ENCODE data around the gene NPRL2.
A peak's percentile ranks its signal among the peaks of the same experiment; 100 is the strongest.

Gene NPRL2

DNA sequence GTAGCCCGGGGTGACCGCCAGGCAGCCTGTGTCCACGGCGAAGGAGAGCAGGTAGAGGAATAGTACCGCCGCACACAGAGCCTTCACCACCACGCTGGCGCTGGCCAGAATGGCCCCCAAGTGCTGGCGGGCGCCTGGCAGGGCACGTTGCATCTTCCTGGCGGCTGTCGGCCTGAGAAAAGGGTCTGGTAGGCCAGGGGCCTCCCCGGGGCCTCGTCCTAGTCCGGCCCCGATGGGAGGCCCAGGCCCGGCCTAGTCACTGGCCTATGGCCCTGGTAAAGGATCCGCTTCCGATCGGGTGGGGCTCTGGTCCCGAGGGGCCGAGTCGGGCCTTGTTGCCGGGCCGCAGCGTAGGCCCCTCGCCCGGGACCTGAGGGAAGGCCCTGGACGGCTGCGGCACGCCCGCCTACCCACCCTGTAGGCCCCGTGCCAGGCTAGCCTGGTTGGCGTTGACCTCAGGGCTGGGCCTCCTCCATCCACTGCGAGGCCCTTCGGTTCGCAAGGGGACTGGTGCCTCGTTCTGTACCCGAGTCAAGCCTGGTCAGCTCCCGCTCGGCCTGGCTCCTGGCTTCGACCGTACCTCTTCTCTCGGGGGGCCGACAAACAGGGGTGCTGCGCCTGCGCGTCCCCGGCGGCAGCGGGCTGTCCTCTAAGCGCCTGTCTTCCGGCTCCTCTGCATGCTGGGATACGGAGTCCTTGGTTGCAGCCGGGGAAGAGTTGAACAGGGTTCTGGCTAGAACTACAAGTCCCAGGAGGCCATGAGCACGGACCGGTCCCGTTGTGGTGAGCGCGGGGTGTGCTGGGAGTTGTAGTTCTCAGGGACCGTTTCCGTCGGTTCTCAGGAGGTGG, 8.6 kb upstream of the NPRL2 start, which contains the start of gene TMEM115:
TSS of gene TMEM115 (minus strand) at position 611 of the 849 bp plus-strand sequence. CDS start at position 153, 458 bp downstream.
- peak within 1 kb of the TSS; percentile 60 for H2BK15ac ChIP-seq (ENCODE audit: low read depth, poor library complexity, severe bottlenecking)
- H3K18ac ChIP-seq (ENCODE audit: low read depth in 1 of 2, low read length in 2 of 2): peak within 1 kb of the TSS; percentile 94 to 98
- H4K8ac ChIP-seq (ENCODE audit: low read length): peak within 1 kb of the TSS; percentile 89
- peaks cover 40% of the 10 kb centered on the region for H3K4me1 ChIP-seq (ENCODE audit: control insufficient read depth, insufficient read depth, low read depth, low read length)
- H3K9ac ChIP-seq (ENCODE audit: low read length): peak within 1 kb of the TSS; percentile 96
- peak within 1 kb of the TSS; percentile 90 to 95 for H3K4me3 ChIP-seq (ENCODE audit: insufficient read depth in 1 of 2, low read depth in 1 of 2, low read length in 2 of 2)
- H3K4ac ChIP-seq (ENCODE audit: low read depth in 1 of 2, low read length in 2 of 2): peak within 1 kb of the TSS; percentile 86 to 95
- H3K23ac ChIP-seq (ENCODE audit: low read length in 2 of 2): peak within 1 kb of the TSS in 1 of 2 experiments; percentile 92
- H2AFZ ChIP-seq (ENCODE audit: low read depth, low read length): peak within 1 kb of the TSS; percentile 72
- peak within 1 kb of the TSS; percentile 30 for H2BK120ac ChIP-seq (ENCODE audit: low read depth, low read length)
- DNase-seq: peak; percentile 99
- peak within 1 kb of the TSS; percentile 81 for H3K27ac ChIP-seq (ENCODE audit: low read length, poor library complexity, severe bottlenecking)
- peaks cover 40 to 41% of the 10 kb centered on the region in 2 experiments for H3K36me3 ChIP-seq (ENCODE audit: control insufficient read depth in 1 of 2, insufficient read depth in 2 of 2, low read depth in 1 of 2, low read length in 2 of 2)
- H3K27me3 ChIP-seq (ENCODE audit: control insufficient read depth in 1 of 2, insufficient read depth in 1 of 2, low read length in 2 of 2): no peaks in the 10 kb centered on the region
- WGBS: 4% methylated on average over 64 of the region's 64 CpGs
- H3K14ac ChIP-seq (ENCODE audit: low read length in 2 of 2): peak within 1 kb of the TSS in 1 of 2 experiments; percentile 100
- H3K4me2 ChIP-seq (ENCODE audit: low read length, poor library complexity, severe bottlenecking): peak within 1 kb of the TSS; percentile 93
- peak within 1 kb of the TSS in 1 of 2 experiments; percentile 12 for H2BK12ac ChIP-seq (ENCODE audit: low read length in 2 of 2)
- H2AK5ac ChIP-seq (ENCODE audit: low read length, severe bottlenecking): no peak within 1 kb of the TSS
- no peak within 1 kb of the TSS for H2BK5ac ChIP-seq (ENCODE audit: low read depth, low read length, poor library complexity, severe bottlenecking)
- no peaks in the 10 kb centered on the region for H3K9me3 ChIP-seq (ENCODE audit: control insufficient read depth, low read length)
- H4K91ac ChIP-seq (ENCODE audit: low read length): peak within 1 kb of the TSS; percentile 81
- H3K79me1 ChIP-seq (replicated peaks; ENCODE audit: low read length, poor library complexity, severe bottlenecking): peaks cover 10% of the 10 kb centered on the region

GRCh38 chr3:50358355-50358910, 7.9 kb upstream of the NPRL2 start:
- Histone ChIP-seq H3K23ac (ENCODE audit: low read length in 2 of 2) (no peak overlapping the region), H2AK5ac (ENCODE audit: low read length, severe bottlenecking) (no peak overlapping the region), H2BK15ac (ENCODE audit: low read depth, poor library complexity, severe bottlenecking) (no peak overlapping the region), H3K14ac (ENCODE audit: low read length in 2 of 2) (no peak overlapping the region), H3K9ac (ENCODE audit: low read length) (peak overlapping the region; percentile 96), H3K27me3 (ENCODE audit: control insufficient read depth in 1 of 2, insufficient read depth in 1 of 2, low read length in 2 of 2) (no peaks in the 10 kb centered on the region), H3K4me1 (ENCODE audit: control insufficient read depth, insufficient read depth, low read depth, low read length) (peaks cover 40% of the 10 kb centered on the region), H3K36me3 (ENCODE audit: control insufficient read depth in 1 of 2, insufficient read depth in 2 of 2, low read depth in 1 of 2, low read length in 2 of 2) (peaks cover 47 to 48% of the 10 kb centered on the region in 2 experiments), H3K27ac (ENCODE audit: low read length, poor library complexity, severe bottlenecking) (no peak overlapping the region), H3K9me3 (ENCODE audit: control insufficient read depth, low read length) (no peaks in the 10 kb centered on the region), H2AFZ (ENCODE audit: low read depth, low read length) (no peak overlapping the region), H3K4me3 (ENCODE audit: insufficient read depth in 1 of 2, low read depth in 1 of 2, low read length in 2 of 2) (peak overlapping the region; percentile 90 to 95), H4K8ac (ENCODE audit: low read length) (no peak overlapping the region), H2BK120ac (ENCODE audit: low read depth, low read length) (no peak overlapping the region), H3K18ac (ENCODE audit: low read depth in 1 of 2, low read length in 2 of 2) (no peak overlapping the region), H3K4ac (ENCODE audit: low read depth in 1 of 2, low read length in 2 of 2) (peak overlapping the region; percentile 86 to 95), H4K91ac (ENCODE audit: low read length) (peak overlapping the region; percentile 9), H2BK12ac (ENCODE audit: low read length in 2 of 2) (no peak overlapping the region), H3K4me2 (ENCODE audit: low read length, poor library complexity, severe bottlenecking) (peak overlapping the region; percentile 93), H3K79me1 (replicated peaks; ENCODE audit: low read length, poor library complexity, severe bottlenecking) (peaks cover 16% of the 10 kb centered on the region), H2BK5ac (ENCODE audit: low read depth, low read length, poor library complexity, severe bottlenecking) (no peak overlapping the region)
- DNase-seq: no peak
- 76% methylated on average over 22 of the region's 24 CpGs for WGBS

GRCh38 chr3:50357481-50357880, 6.9 kb upstream of the NPRL2 start:
- 81% methylated on average over 1 of the region's 1 CpG for WGBS
- Histone ChIP-seq H3K4me2 (ENCODE audit: low read length, poor library complexity, severe bottlenecking) (peak overlapping the region; percentile 93), H3K79me1 (replicated peaks; ENCODE audit: low read length, poor library complexity, severe bottlenecking) (peaks cover 17% of the 10 kb centered on the region), H2BK12ac (ENCODE audit: low read length in 2 of 2) (no peak overlapping the region), H3K4me3 (ENCODE audit: insufficient read depth in 1 of 2, low read depth in 1 of 2, low read length in 2 of 2) (peak overlapping the region; percentile 34 to 95), H3K18ac (ENCODE audit: low read depth in 1 of 2, low read length in 2 of 2) (no peak overlapping the region), H3K4me1 (ENCODE audit: control insufficient read depth, insufficient read depth, low read depth, low read length) (peaks cover 43% of the 10 kb centered on the region), H3K14ac (ENCODE audit: low read length in 2 of 2) (peak overlapping the region in 1 of 2 experiments; percentile 29), H2BK120ac (ENCODE audit: low read depth, low read length) (no peak overlapping the region), H2BK15ac (ENCODE audit: low read depth, poor library complexity, severe bottlenecking) (no peak overlapping the region), H3K23ac (ENCODE audit: low read length in 2 of 2) (no peak overlapping the region), H2BK5ac (ENCODE audit: low read depth, low read length, poor library complexity, severe bottlenecking) (no peak overlapping the region), H3K9me3 (ENCODE audit: control insufficient read depth, low read length) (no peaks in the 10 kb centered on the region), H3K27me3 (ENCODE audit: control insufficient read depth in 1 of 2, insufficient read depth in 1 of 2, low read length in 2 of 2) (no peaks in the 10 kb centered on the region), H3K36me3 (ENCODE audit: control insufficient read depth in 1 of 2, insufficient read depth in 2 of 2, low read depth in 1 of 2, low read length in 2 of 2) (peaks cover 52 to 56% of the 10 kb centered on the region in 2 experiments), H3K27ac (ENCODE audit: low read length, poor library complexity, severe bottlenecking) (no peak overlapping the region), H2AK5ac (ENCODE audit: low read length, severe bottlenecking) (no peak overlapping the region), H4K91ac (ENCODE audit: low read length) (no peak overlapping the region), H3K9ac (ENCODE audit: low read length) (peak overlapping the region; percentile 96), H3K4ac (ENCODE audit: low read depth in 1 of 2, low read length in 2 of 2) (no peak overlapping the region), H2AFZ (ENCODE audit: low read depth, low read length) (no peak overlapping the region), H4K8ac (ENCODE audit: low read length) (no peak overlapping the region)
- DNase-seq: no peak

DNA sequence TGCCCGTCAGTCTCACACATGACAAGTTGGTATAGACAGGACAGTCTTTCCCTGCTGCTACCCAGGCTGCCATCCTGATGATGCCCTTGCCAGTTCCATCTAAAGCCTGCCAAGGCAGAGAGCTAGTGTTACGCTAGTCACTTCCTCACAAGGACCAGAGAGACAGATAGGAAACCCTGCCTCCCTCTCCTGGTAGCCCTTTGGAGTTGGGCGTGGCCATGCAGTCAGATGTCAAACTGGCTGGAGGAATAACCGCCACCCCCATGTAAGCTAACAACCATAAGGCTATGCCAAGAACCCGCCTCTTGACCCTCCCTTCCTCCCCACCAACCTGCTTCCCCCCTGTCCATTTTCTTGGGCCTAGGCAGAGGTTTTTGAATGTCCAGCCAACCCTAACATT, 6.0 kb upstream of the NPRL2 start:
- WGBS: 92% methylated on average over 5 of the region's 5 CpGs
- Histone ChIP-seq H3K9me3 (ENCODE audit: control insufficient read depth, low read length) (no peaks in the 10 kb centered on the region), H3K27ac (ENCODE audit: low read length, poor library complexity, severe bottlenecking) (no peak overlapping the region)

More for the DNA sequence above, 6.0 kb upstream of the NPRL2 start:
- Histone ChIP-seq H3K14ac (ENCODE audit: low read length in 2 of 2) (no peak overlapping the region), H3K4ac (ENCODE audit: low read depth in 1 of 2, low read length in 2 of 2) (no peak overlapping the region), H4K91ac (ENCODE audit: low read length) (no peak overlapping the region), H3K18ac (ENCODE audit: low read depth in 1 of 2, low read length in 2 of 2) (no peak overlapping the region), H3K23ac (ENCODE audit: low read length in 2 of 2) (no peak overlapping the region), H3K27me3 (ENCODE audit: control insufficient read depth in 1 of 2, insufficient read depth in 1 of 2, low read length in 2 of 2) (no peaks in the 10 kb centered on the region), H3K4me2 (ENCODE audit: low read length, poor library complexity, severe bottlenecking) (peak overlapping the region; percentile 93), H2AFZ (ENCODE audit: low read depth, low read length) (no peak overlapping the region), H3K9ac (ENCODE audit: low read length) (peak overlapping the region; percentile 96), H2BK15ac (ENCODE audit: low read depth, poor library complexity, severe bottlenecking) (no peak overlapping the region), H3K79me1 (replicated peaks; ENCODE audit: low read length, poor library complexity, severe bottlenecking) (peaks cover 22% of the 10 kb centered on the region), H4K8ac (ENCODE audit: low read length) (no peak overlapping the region), H2BK120ac (ENCODE audit: low read depth, low read length) (no peak overlapping the region), H2AK5ac (ENCODE audit: low read length, severe bottlenecking) (no peak overlapping the region), H2BK12ac (ENCODE audit: low read length in 2 of 2) (no peak overlapping the region), H3K4me1 (ENCODE audit: control insufficient read depth, insufficient read depth, low read depth, low read length) (peaks cover 48% of the 10 kb centered on the region), H2BK5ac (ENCODE audit: low read depth, low read length, poor library complexity, severe bottlenecking) (no peak overlapping the region), H3K36me3 (ENCODE audit: control insufficient read depth in 1 of 2, insufficient read depth in 2 of 2, low read depth in 1 of 2, low read length in 2 of 2) (peaks cover 56 to 58% of the 10 kb centered on the region in 2 experiments), H3K4me3 (ENCODE audit: insufficient read depth in 1 of 2, low read depth in 1 of 2, low read length in 2 of 2) (peak overlapping the region in 1 of 2 experiments; percentile 95)
- DNase-seq: no peak
